ENCODE results near the gene MYL1.

The MYL1 gene

DNA sequence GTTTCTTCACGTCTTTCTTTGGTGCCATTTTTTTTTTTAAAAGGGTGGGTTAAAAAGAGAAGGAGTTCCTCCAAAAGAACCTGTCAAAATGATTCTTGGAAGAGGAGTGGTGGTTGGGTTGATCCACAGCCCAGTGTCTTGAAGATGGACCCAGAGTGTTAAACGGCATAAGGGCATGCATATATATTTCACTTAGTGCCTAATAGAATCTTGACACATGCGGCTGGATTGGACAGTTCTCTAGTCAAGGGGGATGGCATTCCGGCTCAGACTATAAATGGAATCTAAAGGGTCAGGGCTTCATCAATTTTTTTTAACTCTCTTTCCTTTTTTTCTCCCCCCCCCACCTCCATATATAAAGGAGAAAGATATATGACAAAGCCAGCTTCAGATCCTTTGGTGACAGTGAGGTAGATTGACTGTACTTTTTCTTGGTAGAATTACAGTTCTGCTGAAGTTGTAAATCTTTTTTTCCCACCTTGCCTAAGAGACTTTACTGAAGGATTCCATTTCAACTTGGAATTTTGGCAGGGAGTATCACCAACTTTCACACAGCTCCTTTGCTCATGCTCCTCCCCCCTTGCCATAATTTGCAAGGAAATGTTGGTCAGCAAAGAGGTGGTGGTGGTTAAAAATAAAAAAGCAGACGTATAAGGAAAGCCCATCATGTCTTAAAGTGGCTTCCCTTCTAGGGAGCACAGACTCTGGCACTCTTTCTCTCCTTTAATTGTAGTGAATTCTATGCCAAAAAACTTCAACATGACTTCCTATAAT is at the start of gene MYL1:
Gene MYL1 (minus strand): TSS at position 160 of the 774 bp plus-strand sequence. CDS start 132 bp downstream, at position 28.
- no peak for DNase-seq (ENCODE audit: low read depth in 3 of 3)

DNA sequence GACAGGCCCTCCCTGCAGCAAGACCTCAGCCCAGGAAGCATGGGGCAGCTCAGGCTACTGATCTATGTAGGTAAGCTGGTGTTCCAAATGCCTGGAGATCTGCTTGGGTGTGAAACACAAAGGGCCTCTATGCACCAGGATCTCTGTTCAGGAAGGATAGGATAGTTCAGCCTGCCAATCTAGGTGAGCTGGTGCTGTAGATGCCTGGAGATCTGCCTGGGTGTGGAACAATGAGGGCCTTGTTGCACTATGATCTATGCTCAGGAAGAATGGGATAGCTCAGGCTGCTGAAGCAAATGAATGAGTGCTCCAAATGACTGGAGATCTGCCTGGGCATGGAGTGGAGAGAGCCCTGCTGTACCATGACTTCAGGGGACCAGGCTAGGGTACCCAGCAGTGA is 48.9 kb upstream of the MYL1 start:
- DNase-seq (ENCODE audit: low read depth in 3 of 3), result no peak

DNA sequence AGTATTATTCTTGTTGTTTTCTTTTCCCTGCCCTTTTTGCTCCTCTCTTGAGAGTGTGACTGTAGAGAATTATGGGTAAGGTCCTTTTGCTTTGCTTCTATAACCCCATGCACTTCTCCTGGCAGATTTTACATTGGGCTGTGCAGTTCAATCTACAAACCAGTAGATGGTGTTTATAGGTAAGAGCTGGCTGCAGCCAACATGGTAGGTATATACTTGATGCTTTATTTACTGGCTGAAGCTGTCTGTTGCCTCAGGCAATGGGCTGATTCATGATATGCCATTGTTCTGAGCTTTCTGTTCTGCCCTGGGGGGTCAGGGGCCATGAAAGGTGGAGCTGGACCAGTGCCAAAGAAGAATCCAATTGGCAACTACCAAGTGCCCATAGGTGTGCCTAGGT is 48.3 kb upstream of the MYL1 start:
- no peak for DNase-seq (ENCODE audit: low read depth in 3 of 3)

DNA sequence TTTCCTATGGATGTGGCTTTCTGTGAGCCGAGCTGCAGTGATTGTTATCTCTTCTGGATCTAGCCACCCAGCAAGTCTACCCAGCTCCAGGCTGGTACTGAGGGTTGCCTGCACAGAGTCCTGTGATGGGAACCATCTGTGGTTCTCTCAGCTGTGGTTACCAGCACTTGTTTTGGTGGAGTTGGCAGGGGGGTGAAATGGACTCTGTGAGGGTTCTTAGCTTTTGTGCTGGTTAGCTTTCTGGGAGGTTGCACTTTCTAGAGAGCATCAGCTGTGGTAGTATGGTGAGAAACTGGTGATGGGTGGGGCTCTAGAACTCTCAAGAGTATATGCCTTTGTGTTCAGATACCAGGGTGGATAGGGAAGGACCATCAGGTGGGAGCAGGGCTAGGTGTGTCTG is 45.4 kb upstream of the MYL1 start:
- DNase-seq (ENCODE audit: low read depth in 3 of 3), result no peak

DNA sequence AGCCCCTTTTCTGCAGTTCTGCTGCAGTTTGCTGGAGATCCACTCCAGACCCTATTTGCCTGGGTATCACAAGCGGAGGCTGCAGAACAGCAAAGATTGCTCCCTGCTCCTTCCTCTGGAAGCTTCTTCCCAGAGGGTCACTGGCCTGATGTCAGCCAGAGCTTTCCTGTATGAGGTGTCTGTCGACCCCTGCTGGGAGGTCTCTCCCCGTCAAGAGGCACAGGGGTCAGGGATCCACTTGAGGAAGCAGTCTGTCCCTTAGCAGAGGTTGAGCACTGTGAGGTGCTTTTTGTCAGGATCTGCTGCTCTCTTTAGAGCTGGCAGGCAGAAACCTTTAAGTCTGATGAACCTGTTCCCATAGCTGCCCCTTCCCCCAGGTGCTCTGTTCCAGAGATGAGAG is 42.0 kb upstream of the MYL1 start:
- DNase-seq (ENCODE audit: low read depth in 3 of 3), result no peak

DNA sequence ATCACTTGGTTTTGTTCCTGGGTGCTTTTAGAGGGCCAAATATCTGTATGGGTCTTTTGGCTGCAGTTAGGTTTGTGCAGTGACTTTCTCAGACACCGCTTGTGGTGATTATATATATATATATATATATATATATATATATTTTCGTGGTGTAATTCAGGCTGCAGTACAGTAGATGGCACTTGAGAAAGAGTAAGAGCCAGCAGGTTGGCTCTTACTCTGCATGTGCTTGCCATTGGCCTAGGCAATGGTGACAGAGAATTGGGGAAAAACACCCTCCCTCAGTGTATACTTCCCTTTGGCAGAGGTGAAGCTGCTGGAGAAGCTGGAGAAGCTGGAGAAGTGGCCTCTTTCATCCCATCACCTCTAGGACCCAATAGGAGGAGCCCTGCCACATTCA is 22.2 kb upstream of the MYL1 start:
- no peak for DNase-seq (ENCODE audit: low read depth in 3 of 3)

DNA sequence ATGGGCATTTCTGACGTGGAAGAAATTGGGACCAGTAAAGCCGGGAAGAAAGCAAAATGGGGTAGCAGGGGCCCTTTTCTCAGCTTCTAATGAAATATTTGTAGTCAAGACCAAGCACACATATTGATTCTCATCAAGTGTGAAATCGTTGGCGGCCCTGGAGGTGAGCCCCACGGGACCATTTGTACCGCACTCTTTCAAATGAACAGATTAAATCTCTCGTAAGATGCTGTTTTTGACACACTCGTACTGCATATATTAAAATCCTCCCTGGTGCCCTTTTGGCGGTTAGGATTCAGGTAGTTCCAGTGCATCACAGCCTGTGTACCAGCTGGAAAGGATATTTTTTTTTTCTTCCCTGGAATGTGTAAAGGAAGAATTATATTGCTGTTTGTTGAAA is 9.9 kb upstream of the MYL1 start:
- no peak for DNase-seq (ENCODE audit: low read depth in 3 of 3)

DNA sequence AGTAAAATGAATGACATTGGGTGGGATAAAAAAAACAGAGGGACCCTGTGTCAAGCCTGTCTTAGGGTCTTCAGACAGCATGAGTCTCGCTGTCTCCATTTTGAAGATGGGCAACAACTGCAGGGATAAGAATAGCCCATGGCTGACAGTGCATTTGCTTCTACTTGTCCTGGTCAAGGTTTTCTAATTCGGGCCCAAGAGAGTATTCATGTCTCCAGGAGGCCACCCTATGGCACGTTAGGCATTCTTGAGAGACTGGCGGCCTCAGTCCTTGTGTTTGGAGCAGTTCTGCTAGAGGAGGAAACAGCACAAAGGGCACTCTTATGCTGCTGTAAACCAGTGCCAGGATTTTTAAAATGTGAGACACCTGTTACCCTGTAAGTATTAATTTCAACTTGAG is 9.5 kb upstream of the MYL1 start:
- no peak for DNase-seq (ENCODE audit: low read depth in 3 of 3)

DNA sequence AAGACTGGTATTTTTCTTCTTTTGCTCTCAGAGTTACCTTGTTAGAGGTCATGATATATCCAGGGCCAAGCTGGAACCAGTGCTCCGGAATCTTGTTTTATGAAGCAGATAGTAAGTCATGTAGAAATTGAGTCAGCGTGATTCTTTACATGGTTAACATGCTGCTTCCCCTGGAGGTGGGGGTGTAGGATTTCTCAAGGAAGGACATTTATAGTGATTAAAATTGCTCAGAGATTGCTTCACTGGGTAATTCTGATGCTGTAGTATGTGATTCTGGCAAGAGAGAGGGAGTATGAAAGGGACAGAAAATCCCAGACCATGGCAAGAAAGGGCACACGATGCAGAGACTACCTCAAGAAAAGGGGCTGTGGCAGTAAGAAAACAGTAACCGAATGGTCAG is 8.0 kb upstream of the MYL1 start:
- no peak for DNase-seq (ENCODE audit: low read depth in 3 of 3)

DNA sequence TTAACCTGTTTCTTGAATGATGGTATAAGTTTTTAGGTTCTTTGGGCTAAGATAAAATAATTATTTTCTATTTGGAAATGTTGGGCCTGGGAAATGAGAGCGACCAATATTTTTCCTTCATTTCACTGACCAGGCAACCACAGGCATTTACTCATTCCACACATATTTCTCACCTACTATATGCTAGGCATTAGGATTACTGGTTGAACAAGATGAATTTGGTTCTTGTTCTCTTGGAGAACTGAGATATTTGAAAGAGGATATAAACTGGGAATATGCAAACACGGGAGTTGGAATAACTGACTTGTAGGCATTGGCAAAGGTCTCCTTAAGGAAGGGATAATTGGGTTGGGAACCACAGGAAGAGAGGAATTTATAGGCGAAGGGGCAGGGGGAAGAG is 3.9 kb upstream of the MYL1 start:
- no peak for DNase-seq (ENCODE audit: low read depth in 3 of 3)

DNA sequence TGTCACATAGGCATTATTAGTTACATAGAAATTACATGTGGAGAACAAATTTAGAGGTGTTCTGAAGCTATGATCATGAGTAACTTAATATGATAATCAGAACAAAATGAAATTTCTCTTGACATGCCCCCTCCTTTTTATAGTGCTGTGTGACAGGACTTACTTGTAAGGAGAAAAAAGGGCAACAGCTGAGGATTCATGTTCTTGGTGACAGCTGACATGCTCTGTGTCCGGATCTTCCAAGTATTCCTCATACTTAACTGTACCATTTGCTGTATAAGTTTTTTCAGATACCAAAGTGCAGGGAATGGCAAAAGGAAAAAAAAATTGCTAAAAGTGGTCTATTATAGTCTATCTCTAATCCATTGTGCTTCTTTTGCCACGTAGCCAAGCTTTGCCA is 3.5 kb upstream of the MYL1 start:
- DNase-seq (ENCODE audit: low read depth in 3 of 3), result no peak

DNA sequence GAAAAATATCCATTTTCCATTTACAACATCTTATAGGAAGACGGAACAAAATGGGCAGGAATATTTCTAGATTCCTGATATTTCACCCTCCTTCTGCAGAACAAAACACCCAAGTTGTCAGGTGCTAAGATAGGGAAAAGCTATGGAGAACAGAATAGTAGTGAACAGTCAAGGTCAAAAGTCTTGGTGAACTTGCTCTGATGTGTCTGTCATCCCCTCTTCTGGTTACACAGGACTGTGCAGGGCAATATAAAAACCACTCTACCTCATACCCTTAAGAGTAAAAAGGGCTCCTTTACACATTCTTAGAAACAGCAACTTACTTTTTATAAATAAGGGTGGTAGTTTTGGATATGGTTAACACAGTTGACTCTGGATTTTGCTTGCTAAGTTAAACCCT is 4.4 kb downstream of the MYL1 start:
- no peak for DNase-seq (ENCODE audit: low read depth in 3 of 3)

DNA sequence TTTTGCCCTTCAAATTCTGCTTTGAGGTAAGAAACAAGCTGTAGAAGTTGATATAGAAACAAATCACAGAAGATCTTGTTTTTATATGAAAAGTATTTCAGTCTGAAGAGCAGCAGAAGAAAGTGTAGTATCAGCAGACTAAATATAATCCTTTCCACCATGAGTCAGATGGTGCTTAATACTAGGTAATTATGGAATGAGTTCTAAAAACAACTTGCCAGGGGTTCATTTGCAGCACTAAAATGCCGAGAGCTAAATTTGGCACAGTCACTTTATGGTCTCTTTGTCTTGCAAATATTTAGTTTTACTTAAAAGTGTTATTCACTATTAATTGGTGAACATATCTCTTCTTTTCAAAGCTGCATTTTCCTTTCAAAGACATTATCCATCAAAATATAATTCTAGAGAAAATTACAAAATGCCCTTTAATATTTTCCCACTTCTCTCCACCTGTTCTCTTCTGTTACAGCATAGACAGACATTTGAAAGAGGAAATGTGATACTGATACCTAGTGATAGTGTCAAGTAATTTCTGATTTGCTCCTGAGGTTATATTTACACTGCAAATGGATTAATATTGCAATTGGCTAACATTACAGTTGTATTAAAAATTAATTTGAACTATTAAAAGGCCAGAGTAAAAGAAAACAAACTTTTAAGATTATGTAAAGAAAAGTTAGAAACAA is 5.3 kb downstream of the MYL1 start:
- DNase-seq (ENCODE audit: low read depth in 3 of 3), result no peak

DNA sequence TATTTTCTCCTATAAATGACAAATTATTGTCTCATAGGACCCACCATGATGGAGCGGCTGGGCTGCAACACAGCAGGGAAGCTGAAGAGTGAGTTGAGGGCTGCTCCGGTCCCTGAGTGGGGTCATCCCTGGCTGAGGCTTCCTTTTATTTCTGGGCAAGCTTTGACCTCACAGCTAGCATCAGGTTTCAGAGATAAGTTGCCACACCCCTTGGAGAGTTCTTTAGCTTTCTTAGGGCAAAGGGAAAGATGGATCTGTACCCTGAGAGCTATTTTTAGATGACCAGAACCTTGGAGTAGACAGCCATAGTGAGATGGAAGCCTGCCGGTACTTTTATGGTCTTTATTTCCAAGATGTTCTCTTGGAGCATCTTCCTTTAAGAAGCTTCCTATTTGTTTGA is 11.5 kb downstream of the MYL1 start:
- DNase-seq (ENCODE audit: low read depth in 3 of 3), result no peak

DNA sequence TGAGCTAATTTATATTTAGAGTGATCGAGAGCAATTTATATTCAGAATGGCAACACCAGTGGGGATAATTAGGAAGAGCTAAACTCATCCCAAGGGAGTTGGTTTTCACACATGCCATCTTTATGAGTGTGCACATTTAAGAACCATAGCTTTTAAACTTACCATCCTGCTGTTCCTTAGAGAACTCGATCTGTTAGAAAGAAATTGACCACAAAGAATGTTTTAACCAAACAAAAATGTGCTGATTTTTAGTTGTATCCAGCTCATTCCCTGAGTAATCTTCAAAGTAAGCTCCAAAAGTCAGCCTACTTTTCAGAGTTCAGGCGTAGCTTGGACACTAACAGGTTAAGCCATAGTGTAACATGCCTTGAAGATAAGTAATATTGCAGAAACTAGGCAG is 12.6 kb downstream of the MYL1 start:
- no peak for DNase-seq (ENCODE audit: low read depth in 3 of 3)

DNA sequence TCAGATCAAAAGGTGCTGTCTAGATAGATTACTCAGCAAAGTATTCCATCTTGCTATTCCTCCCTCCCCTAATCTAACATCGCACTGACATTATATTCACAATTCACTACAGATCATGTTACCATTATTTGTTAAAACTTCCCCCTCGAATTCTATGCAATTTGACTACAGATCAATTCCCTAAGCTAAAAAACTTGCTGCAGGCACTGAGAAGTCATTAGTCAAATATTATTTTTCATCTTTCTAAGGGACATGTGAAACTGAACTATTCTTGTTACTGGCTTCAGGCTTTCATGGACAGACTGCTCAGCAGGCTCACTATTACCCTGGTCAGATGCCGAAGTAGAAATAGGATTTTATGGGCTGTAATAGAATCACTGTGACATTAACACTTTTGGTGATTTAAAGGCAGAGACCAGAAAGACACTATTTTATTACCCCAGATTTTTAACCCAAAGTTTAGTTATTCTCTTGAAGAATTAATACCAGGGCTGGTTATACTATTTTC is 15.1 kb downstream of the MYL1 start:
- DNase-seq (ENCODE audit: low read depth in 3 of 3), result no peak

DNA sequence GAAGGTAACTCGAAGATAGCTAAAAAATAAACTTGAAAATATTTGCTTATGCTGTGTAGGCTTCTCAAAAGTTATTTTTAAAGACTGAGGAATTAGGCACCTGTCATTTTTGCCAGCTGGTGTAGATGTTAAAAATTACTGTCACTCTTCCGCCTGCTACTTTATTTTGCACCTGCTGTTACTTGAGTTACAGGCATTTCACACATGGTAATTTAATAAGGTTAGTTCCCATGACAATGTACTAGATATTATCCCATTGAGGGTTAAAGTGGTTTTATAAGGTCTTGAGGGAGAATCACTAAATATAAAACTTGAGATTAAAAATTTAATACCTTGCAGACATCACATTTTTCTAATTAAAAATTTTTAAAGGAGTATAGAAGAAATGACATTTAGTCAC is 26.6 kb downstream of the MYL1 start:
- no peak for DNase-seq (ENCODE audit: low read depth in 3 of 3)

DNA sequence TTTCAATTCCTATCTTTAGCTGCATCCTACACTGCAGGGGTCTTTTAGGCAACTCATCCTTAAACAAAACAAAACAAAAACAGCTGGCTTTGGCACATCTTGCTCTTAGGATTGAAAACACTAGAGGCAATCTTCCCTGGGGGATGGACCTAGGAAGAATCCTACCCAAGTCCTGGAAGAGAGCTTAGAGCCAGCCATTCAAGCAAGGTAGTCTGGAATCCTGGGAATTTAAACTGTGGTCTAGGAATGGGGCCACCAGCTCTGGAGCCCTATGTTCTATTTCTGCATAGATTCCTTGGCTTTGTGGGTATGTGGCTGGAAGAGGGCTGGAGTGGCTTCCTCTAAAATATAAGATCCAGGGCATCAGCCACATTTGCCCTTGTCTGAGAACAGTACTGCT is 27.7 kb downstream of the MYL1 start:
- no peak for DNase-seq (ENCODE audit: low read depth in 3 of 3)

DNA sequence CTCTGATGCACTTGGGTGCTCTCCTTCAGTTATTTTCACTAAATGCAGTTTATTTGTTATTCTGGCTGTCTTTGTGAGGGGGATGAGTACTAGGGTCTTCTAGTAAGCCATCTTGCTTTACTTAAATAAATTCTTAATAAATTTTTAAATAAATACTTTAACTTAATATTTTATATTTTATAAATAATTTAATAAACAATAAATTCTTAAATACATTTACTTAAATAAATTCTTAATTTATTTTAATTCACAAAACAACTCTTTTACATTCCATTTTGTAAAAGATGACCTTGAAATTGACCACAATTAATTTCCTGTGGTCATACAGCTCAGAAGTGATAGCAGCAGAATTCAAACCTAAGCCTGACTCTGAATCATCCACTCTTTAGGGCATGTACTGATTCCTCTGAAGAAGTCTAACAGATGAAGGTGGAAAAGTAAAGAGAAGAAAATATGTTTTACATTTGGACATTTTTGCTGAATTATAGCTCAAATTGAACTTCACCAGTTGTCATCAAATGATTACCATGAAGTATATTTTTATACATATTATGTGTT is 28.8 kb downstream of the MYL1 start:
- DNase-seq (ENCODE audit: low read depth in 3 of 3), result no peak

DNA sequence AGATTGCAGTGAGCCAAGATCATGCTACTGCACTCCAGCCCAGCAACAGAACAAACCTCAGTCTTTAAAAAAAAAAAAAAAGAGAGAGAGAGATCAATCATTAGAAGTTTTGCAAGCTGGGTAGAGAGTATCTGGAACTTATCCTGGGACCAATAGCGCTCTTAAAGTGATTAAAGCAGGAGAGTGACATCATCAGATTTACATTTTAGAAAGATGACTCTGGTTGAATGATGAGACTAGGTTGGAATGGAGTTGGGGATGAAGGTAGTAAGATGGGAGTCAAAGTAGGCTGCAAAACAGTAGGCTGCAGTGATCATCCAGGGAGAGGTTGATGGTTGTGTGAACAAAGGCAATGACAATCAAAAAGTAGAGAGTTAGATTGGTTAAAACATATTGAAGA is 37.8 kb downstream of the MYL1 start:
- no peak for DNase-seq (ENCODE audit: low read depth in 3 of 3)

DNA sequence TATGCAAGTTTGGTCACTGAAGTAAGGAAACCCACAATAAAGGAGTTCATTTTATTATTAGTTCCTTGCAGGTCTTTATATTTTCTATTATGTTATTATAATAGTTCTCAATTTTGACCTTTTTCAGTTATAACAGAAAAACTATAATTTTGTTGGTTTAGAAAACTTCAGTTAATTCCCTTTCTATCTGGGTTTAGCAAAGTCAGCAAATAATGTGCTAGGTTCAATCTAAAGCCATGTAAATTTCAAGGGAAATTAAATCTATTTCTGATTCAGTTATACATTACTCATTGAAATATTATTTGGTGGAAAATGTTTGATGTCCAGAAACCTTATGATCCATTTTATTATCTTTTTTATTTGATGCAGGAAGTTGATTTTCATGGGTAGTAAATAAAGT is 43.7 kb downstream of the MYL1 start:
- no peak for DNase-seq (ENCODE audit: low read depth in 3 of 3)

DNA sequence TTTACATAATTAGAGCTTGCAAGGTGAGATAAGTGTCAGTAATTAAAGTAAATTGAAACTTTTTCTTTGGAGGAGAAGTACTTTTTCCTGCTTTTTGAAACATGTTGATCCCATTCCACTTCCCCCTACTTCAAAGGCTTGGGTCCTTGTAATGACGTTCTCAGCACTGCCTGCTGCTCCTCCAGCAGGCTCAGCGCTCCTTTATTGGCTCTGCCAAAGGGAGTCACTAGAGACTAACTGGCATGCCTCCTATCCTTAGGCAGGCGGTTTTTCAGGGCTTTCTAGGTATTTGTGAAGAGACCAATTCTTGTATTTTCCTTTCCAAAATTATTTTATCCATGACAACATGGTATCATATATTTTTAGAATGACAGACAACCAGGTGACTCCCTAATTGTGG is 45.8 kb downstream of the MYL1 start:
- no peak for DNase-seq (ENCODE audit: low read depth in 3 of 3)

DNA sequence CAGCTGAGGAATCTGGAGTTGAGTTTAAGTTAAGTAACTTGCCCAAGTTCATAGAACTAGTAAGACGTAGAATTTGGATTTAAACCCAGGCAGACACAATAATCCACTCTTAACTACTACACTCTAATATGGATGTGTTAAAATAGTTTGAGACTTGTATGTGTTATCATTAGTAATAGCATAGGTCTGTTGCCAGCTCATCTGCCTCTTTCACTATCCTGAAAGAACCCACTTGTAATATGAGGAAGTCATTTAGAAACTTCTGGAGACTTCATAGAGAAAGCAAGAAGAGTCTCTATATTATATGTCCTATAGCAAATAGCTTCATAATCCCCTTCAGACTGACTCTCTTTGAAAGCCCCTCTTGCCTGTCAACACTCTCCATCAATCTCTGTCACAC is 46.7 kb downstream of the MYL1 start:
- DNase-seq (ENCODE audit: low read depth in 3 of 3), result no peak
